OCI-LY7 (cell line): Measurements from ENCODE around the gene SCCPDH. TPM values are rescaled to one million over a fixed set of nuclear protein-coding genes. Genes with fewer than 3 reads are reported as not detected.
"Not testable (repeated sequence)": the region's sequence is repeated elsewhere in the genome, so short reads cannot be mapped to it uniquely, and the experiment has no call there.

Experiments used
- BruUV-seq: library from RNA; stranded (reverse); fragments of 400-500 nt; replicated peaks from 2 replicates; lab custom pipeline; 2021; lab: Mats Ljungman, UMichigan
- CTCF ChIA-PET: fragments of 300-600 bp; sonication (Branson Sonifier 250); formaldehyde crosslinking; loops from one replicate; lab custom pipeline; 2022; ENCODE audit warnings: antibody characterized with exemption; ENCODE audit not compliant: unreplicated experiment; lab: Charles Lee
- POLR2A ChIA-PET: fragments of 300-600 bp; sonication (Branson Sonifier 250); formaldehyde crosslinking; loops from one replicate; lab custom pipeline; 2022; ENCODE audit warnings: antibody characterized with exemption; lab: Charles Lee
- DNase-seq: peaks from one replicate; pipeline ENCODE4 v3.0.0-alpha.2; 2015; ENCODE audit warnings: low spot score
- H2AFZ ChIP-seq: fragments of 200-600 bp; sonication (generic), shearing (Covaris generic); 2 replicates; pipeline ENCODE4 v1.6.1; 2014; ENCODE audit warnings: mild to moderate bottlenecking, antibody characterized with exemption, low read length, moderate library complexity
- H3K27ac ChIP-seq: fragments of 200-600 bp; sonication (generic); 2 replicates; pipeline ENCODE4 v1.5.1; 2014; ENCODE audit warnings: mixed run types, low read depth, mild to moderate bottlenecking, moderate library complexity, low read length, inconsistent platforms; ENCODE audit not compliant: poor library complexity, severe bottlenecking
- H3K36me3 ChIP-seq: fragments of 200-600 bp; sonication (generic); 2 replicates; pipeline ENCODE4 v1.6.1; 2014; ENCODE audit warnings: mild to moderate bottlenecking, antibody characterized with exemption, low read length, moderate library complexity, mixed read lengths; ENCODE audit not compliant: insufficient read depth
- H3K4me1 ChIP-seq: fragments of 200-600 bp; sonication (generic); 2 replicates; pipeline ENCODE4 v1.5.1; 2014; ENCODE audit warnings: mild to moderate bottlenecking, low read length; ENCODE audit not compliant: insufficient read depth, poor library complexity, severe bottlenecking
- H3K4me2 ChIP-seq: fragments of 200-600 bp; sonication (generic); 2 replicates; pipeline ENCODE4 v1.6.1; 2014; ENCODE audit warnings: mild to moderate bottlenecking, low read length
- H3K4me3 ChIP-seq: fragments of 200-600 bp; sonication (generic); 2 replicates; pipeline ENCODE4 v1.5.1; 2014; ENCODE audit warnings: mild to moderate bottlenecking, low read depth, low read length; ENCODE audit not compliant: poor library complexity, severe bottlenecking
- H3K79me2 ChIP-seq: fragments of 200-600 bp; sonication (generic); 2 replicates; pipeline ENCODE4 v1.6.1; 2016; ENCODE audit warnings: low read depth, mild to moderate bottlenecking, low read length, moderate library complexity, mixed read lengths; ENCODE audit not compliant: insufficient read depth
- H3K9me2 ChIP-seq: fragments of 200-600 bp; sonication (generic); 2 replicates; pipeline ENCODE4 v1.6.1; 2016; ENCODE audit warnings: mild to moderate bottlenecking, low read length, mixed read lengths; ENCODE audit not compliant: insufficient read depth
- H3K9me3 ChIP-seq: fragments of 200-600 bp; sonication (generic); 2 replicates; pipeline ENCODE4 v1.6.1; 2014; ENCODE audit warnings: mild to moderate bottlenecking, mixed run types, low read length, mixed read lengths
- H4K20me1 ChIP-seq: fragments of 200-600 bp; sonication (generic); 2 replicates; pipeline ENCODE4 v1.6.1; 2014; ENCODE audit warnings: mild to moderate bottlenecking, antibody characterized with exemption, low read length, moderate library complexity, mixed read lengths; ENCODE audit not compliant: insufficient read depth
- EZH2phosphoT487 ChIP-seq: fragments of 200-600 bp; sonication (generic); IDR thresholded peaks from 2 replicates; pipeline ENCODE4 v1.6.1; 2018; ENCODE audit warnings: low read depth, borderline replicate concordance, mild to moderate bottlenecking, mixed run types, antibody characterized with exemption, low read length, moderate library complexity, mixed read lengths
- intact Hi-C: fragments of 100-400 bp; cut with micrococcal nuclease; formaldehyde crosslinking; loops from one replicate; pipeline ENCODE4 v1.10.0; 2022; ENCODE audit not compliant: unreplicated experiment
- total RNA-seq, 2 experiments: library from RNA; depleted of rRNA in 1 of 2; stranded (reverse); fragments of >200 nt in 1 of 2; shearing (Covaris generic) in 1 of 2; gene quantifications; 2 replicates each; pipeline ENCODE4 v1.2.3, GENCODE V29; 2014 to 2022
- TF ChIP-seq, protein P1 (sequence below): fragments of 200-600 bp; sonication (generic); conservative IDR thresholded peaks from 2 replicates; pipeline ENCODE4 v1.5.1; 2014; ENCODE audit warnings: mild to moderate bottlenecking, antibody characterized with exemption, low read length, moderate library complexity, mixed read lengths

Gene SCCPDH
- total RNA-seq, 2 experiments from 2014 or later: 1.8 to 12.2 TPM

DNA sequence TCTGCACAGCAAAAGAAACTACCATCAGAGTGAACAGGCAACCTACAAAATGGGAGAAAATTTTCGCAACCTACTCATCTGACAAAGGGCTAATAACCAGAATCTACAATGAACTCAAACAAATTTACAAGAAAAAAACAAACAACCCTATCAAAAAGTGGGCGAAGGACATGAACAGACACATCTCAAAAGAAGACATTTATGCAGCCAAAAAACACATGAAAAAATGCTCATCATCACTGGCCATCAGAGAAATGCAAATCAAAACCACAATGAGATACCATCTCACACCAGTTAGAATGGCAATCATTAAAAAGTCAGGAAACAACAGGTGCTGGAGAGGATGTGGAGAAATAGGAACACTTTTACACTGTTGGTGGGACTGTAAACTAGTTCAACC lies 4.8 kb upstream of the SCCPDH start:
- H3K79me2 ChIP-seq, CTCF ChIA-PET, H3K4me2 ChIP-seq, H4K20me1 ChIP-seq, DNase-seq, H3K9me3 ChIP-seq, H3K9me2 ChIP-seq, H3K36me3 ChIP-seq, H3K4me1 ChIP-seq, H2AFZ ChIP-seq, H3K27ac ChIP-seq, H3K4me3 ChIP-seq, intact Hi-C loops, POLR2A ChIA-PET, BruUV-seq: not testable (repeated sequence)

DNA sequence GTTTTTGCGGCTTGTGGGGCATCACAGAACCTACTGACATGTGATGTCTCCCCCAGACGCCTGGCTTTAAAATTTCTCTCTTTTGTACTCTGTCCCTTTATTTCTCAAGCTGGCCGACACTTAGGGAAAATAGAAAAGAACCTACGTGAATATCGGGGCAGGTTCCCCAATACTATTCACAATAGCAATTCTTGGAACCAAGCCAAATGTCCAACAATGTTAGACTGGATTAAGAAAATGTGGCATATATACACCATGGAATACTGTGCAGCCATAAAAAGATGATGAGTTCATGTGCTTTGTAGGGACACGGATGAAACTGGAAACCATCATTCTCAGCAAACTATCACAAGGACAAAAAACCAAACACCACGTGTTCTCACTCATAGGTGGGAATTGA lies 3.4 kb upstream of the SCCPDH start:
- H3K79me2 ChIP-seq, intact Hi-C loops, DNase-seq, H3K4me3 ChIP-seq, H3K9me3 ChIP-seq, H3K9me2 ChIP-seq, H3K4me2 ChIP-seq, H2AFZ ChIP-seq, CTCF ChIA-PET, BruUV-seq, H3K36me3 ChIP-seq, H3K27ac ChIP-seq, H3K4me1 ChIP-seq, H4K20me1 ChIP-seq: not testable (repeated sequence)
- POLR2A ChIA-PET: interaction anchor here (0.6 kb wide), 1 partner anchor 465 kb away, joined by 3 read pairs; no protein-coding TSS in a partner anchor

DNA sequence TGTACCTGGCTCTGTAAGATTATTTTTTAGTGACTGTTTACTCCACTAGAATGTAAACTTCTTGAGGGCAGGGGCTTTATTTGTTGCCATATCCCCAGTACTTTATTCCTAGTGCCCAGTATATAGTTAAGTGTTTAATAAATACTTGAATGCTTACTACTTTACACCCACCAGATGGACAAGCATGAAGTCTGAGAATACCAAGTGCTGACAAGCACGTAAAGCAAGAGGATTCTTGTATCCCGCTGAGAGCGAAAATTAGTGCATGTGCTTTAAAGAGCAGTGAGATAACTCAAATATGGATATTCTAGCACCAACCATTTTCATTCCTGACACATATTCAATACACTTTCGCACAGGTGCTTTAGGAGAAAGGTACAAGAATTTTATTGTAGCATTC lies 1.5 kb upstream of the SCCPDH start:
- CTCF ChIA-PET: no interaction called here

More for the DNA sequence above, 1.5 kb upstream of the SCCPDH start:
- no peaks in the 10 kb centered on the region for H3K9me2 ChIP-seq
- no peak for DNase-seq
- POLR2A ChIA-PET: no interaction called here
- intact Hi-C loops: no loop called here
- H3K27ac ChIP-seq: no peak overlapping the region
- H3K36me3 ChIP-seq: no peaks in the 10 kb centered on the region
- H3K4me1 ChIP-seq: no peaks in the 10 kb centered on the region
- no peaks in the 10 kb centered on the region for H3K79me2 ChIP-seq
- no peak for TF ChIP-seq EZH2phosphoT487
- TF ChIP-seq, protein P1, sequence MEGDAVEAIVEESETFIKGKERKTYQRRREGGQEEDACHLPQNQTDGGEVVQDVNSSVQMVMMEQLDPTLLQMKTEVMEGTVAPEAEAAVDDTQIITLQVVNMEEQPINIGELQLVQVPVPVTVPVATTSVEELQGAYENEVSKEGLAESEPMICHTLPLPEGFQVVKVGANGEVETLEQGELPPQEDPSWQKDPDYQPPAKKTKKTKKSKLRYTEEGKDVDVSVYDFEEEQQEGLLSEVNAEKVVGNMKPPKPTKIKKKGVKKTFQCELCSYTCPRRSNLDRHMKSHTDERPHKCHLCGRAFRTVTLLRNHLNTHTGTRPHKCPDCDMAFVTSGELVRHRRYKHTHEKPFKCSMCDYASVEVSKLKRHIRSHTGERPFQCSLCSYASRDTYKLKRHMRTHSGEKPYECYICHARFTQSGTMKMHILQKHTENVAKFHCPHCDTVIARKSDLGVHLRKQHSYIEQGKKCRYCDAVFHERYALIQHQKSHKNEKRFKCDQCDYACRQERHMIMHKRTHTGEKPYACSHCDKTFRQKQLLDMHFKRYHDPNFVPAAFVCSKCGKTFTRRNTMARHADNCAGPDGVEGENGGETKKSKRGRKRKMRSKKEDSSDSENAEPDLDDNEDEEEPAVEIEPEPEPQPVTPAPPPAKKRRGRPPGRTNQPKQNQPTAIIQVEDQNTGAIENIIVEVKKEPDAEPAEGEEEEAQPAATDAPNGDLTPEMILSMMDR: no peak
- no peak overlapping the region for H2AFZ ChIP-seq
- H3K9me3 ChIP-seq: 0 out of 2 replicates have a peak, but pooled peaks cover 4% of the 10 kb centered on the region
- no TSS peak for BruUV-seq
- H3K4me3 ChIP-seq: no peak overlapping the region
- no peaks in the 10 kb centered on the region for H4K20me1 ChIP-seq
- H3K4me2 ChIP-seq: no peak overlapping the region
